ENCODE data around the gene INSRR. TPM values are rescaled to one million over a fixed set of nuclear protein-coding genes. Genes with fewer than 3 reads are reported as not detected.
A peak's percentile ranks its signal among the peaks of the same experiment; 100 is the strongest.

Gene INSRR
- total RNA-seq: under 1 TPM in 1 of 4 donors, not detected in 3; under 0.01 TPM

DNA sequence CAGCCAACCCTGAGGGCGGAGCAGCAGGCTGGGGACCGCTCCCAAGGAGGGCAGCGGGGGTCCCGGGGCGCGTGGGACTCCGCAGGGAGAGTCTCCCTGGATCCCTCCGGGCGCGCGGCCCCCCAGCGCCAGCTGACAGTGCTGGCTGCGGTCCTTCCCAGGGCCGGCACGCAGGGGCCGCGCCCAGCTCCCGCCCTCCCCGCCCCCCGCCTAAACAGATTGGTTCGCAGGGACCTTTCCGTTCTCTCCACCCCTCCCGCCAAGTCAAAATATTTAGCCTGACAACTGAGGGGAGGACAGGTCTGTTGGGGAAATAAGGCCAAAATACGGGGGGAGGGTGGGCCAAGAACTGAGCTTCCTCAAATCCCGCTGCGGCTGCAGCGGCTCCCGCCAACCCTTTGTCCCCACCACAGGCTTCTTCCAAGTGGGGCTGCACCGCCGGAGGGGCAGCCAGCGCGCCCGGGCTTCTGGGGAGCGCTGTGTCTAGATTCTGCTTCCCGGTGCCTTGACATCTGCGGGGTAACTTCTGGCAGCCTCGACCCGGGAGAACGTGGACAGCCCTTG lies at the start of gene INSRR:
Gene INSRR (minus strand): TSS at position 159 of the 564 bp plus-strand sequence. CDS start 496 bp downstream, outside the sequence.
- no peak within 1 kb of the TSS for H3K27ac ChIP-seq
- peak; percentile 29 for ATAC-seq
- H3K9me3 ChIP-seq: no peaks in the 10 kb centered on the region
- WGBS, 2 donors (ENCODE audit: low coverage in 1 of 2): 10 to 40% methylated on average over 2 to 7 of the region's 39 CpGs
- H3K4me3 ChIP-seq: peak within 1 kb of the TSS in 1 of 2 donors; percentile 43
- peaks cover 0 to 35% (median 22%) of the 10 kb centered on the region in 3 donors for H3K4me1 ChIP-seq
- TF ChIP-seq POLR2AphosphoS5 (IDR thresholded peaks at IDR 0.05) (no peak), POLR2A (IDR thresholded peaks at IDR 0.05) (peak in 1 of 2 donors; percentile 8)
- H3K36me3 ChIP-seq: no peaks in the 10 kb centered on the region
- H3K27me3 ChIP-seq: peaks cover 83% of the 10 kb centered on the region

- H3K9me3 ChIP-seq: no peaks in the 10 kb centered on the region
- H3K27me3 ChIP-seq: peaks cover 63% of the 10 kb centered on the region
- ATAC-seq: no peak
- peaks cover 0 to 39% of the 10 kb centered on the region in 2 donors for H3K36me3 ChIP-seq
- H3K4me3 ChIP-seq: no peak overlapping the region
- H3K4me1 ChIP-seq: peaks cover 0 to 38% (median 0%) of the 10 kb centered on the region in 3 donors
- no peak overlapping the region for H3K27ac ChIP-seq
- 58 to 81% methylated on average over 2 to 6 of the region's 29 CpGs for WGBS, 2 donors (ENCODE audit: low coverage in 1 of 2)
- no peak for TF ChIP-seq POLR2A (IDR thresholded peaks at IDR 0.05)
- TF ChIP-seq POLR2AphosphoS5 (IDR thresholded peaks at IDR 0.05): no peak
- TF ChIP-seq EP300 (IDR thresholded peaks at IDR 0.05): no peak
- TF ChIP-seq CTCF (IDR thresholded peaks at IDR 0.05): no peak
These were observed 49.6 kb upstream of the INSRR start for GRCh38 chr1:156908541-156908940.

- peaks cover 0 to 60% (median 3%) of the 10 kb centered on the region in 3 donors for H3K4me1 ChIP-seq
- peaks cover 57% of the 10 kb centered on the region for H3K27me3 ChIP-seq
- ATAC-seq: no peak
- no peak overlapping the region for H3K27ac ChIP-seq
- peaks cover 0 to 30% of the 10 kb centered on the region in 2 donors for H3K36me3 ChIP-seq
- H3K9me3 ChIP-seq: no peaks in the 10 kb centered on the region
- WGBS, 2 donors (ENCODE audit: low coverage in 1 of 2): 80 to 87% methylated on average over 1 to 3 of the region's 16 CpGs
- no peak for TF ChIP-seq CTCF (IDR thresholded peaks at IDR 0.05)
- TF ChIP-seq POLR2AphosphoS5 (IDR thresholded peaks at IDR 0.05): no peak
- TF ChIP-seq EP300 (IDR thresholded peaks at IDR 0.05): no peak
- TF ChIP-seq POLR2A (IDR thresholded peaks at IDR 0.05): no peak
- H3K4me3 ChIP-seq: no peak overlapping the region
These were observed 47.4 kb upstream of the INSRR start for GRCh38 chr1:156906206-156906906.

GRCh38 chr1:156905651-156906050 lies 46.7 kb upstream of the INSRR start:
- H3K27ac ChIP-seq: no peak overlapping the region
- H3K36me3 ChIP-seq: peaks cover 0 to 30% of the 10 kb centered on the region in 2 donors
- WGBS, 2 donors (ENCODE audit: low coverage in 1 of 2): 58% methylated on average over 4 of the region's 4 CpGs
- no peak overlapping the region for H3K4me3 ChIP-seq
- no peaks in the 10 kb centered on the region for H3K9me3 ChIP-seq
- H3K27me3 ChIP-seq: peaks cover 63% of the 10 kb centered on the region
- TF ChIP-seq EP300 (IDR thresholded peaks at IDR 0.05) (no peak), CTCF (IDR thresholded peaks at IDR 0.05) (no peak), POLR2A (IDR thresholded peaks at IDR 0.05) (no peak), POLR2AphosphoS5 (IDR thresholded peaks at IDR 0.05) (no peak)
- peaks cover 0 to 67% (median 10%) of the 10 kb centered on the region in 3 donors for H3K4me1 ChIP-seq
- no peak for ATAC-seq

DNA sequence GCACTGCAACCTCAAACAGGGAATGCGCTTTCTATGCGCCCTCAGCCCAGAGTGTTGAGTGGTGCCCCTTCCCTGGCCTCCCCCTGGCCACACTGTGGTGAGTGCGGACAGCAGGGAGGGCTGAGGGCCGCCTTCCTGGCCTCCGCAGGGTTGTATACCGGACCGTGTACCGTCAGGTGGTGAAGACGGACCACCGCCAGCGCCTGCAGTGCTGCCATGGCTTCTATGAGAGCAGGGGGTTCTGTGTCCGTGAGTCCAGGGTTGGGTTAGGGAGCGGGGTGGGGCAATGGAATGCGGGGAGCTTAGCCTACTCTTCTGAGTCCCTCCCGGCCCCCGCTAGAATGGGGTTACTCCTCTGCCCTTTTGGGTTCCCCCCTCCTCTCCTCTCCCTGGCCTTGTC lies 46.3 kb upstream of the INSRR start:
- Histone ChIP-seq H3K36me3 (peaks cover 0 to 30% of the 10 kb centered on the region in 2 donors), H3K4me1 (peaks cover 0 to 72% (median 12%) of the 10 kb centered on the region in 3 donors), H3K27ac (no peak overlapping the region), H3K27me3 (peaks cover 63% of the 10 kb centered on the region), H3K4me3 (no peak overlapping the region), H3K9me3 (no peaks in the 10 kb centered on the region)
- 83 to 86% methylated on average over 3 of the region's 16 CpGs for WGBS, 2 donors (ENCODE audit: low coverage in 1 of 2)
- no peak for ATAC-seq
- TF ChIP-seq EP300 (IDR thresholded peaks at IDR 0.05): no peak
- TF ChIP-seq POLR2A (IDR thresholded peaks at IDR 0.05): no peak
- TF ChIP-seq POLR2AphosphoS5 (IDR thresholded peaks at IDR 0.05): no peak
- no peak for TF ChIP-seq CTCF (IDR thresholded peaks at IDR 0.05)

Data from gastroesophageal sphincter (tissue), 4 donors.